GM18520 (cell line): ENCODE results near the gene IFNK.
A peak's percentile ranks its signal among the peaks of the same experiment; 100 is the strongest.

ENCODE experiments used
- ATAC-seq: cut with Tn5 transposase; IDR thresholded peaks from one replicate; pipeline ENCODE4 v1.9.1; 2021; ENCODE audit not compliant: unreplicated experiment

The IFNK gene

DNA sequence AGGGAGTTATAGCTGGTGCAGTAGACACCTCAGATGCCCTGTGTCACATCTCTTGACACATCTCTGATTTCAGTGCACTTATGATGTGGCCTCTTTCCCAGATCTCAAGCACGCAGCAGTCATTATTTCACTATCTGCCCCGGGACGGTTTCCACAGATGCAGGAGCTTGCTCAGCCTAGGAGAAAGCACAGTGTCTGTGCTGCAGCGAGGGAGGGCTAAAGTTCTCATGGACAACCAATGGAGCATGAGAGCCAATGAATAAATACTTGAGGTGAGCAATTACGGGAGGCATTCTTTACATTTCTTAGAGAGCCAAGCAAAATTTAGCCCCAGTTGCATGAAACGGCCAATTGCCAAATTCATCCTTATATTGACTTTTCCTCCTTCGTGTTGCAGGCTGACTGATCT lies 12.9 kb downstream of the IFNK start:
- ATAC-seq = no peak

DNA sequence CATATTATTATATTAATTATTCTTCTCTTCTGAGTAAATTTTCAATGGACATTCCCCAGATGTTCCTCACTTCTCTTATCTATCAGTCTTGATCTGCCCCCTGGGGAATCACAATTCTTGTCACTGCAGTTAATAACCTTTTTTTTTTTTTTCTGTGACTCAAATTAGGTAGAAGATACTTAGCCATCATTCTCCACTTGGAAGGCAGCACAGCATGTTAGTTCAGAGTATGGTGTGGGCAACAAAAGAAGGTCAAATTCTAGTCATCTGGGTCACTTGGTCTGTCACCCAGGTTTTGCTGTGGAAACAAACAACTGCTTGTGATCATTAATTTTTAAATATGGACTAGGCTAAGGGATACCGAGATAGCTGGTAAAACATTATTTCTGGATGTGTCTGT lies 13.7 kb downstream of the IFNK start:
- ATAC-seq = no peak

DNA sequence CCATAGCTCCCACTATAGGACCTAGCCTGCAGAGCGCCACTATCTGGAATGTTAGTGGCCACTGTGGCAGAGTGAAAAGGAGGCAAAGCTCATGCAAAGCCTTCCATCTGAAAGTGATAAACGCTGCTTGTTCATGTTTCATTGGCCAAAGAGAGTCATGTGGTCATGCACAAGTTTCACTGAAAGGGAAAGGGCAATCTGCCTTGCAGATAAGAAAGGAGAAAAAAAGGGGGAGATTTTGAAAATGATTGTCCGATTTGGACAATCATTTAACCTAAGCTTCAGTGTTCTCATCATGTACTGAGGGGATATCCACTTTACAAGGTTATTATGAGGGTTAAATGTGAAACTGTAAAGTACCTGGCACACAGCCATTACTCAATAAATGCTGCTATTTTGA lies 14.6 kb downstream of the IFNK start:
- no peak for ATAC-seq

DNA sequence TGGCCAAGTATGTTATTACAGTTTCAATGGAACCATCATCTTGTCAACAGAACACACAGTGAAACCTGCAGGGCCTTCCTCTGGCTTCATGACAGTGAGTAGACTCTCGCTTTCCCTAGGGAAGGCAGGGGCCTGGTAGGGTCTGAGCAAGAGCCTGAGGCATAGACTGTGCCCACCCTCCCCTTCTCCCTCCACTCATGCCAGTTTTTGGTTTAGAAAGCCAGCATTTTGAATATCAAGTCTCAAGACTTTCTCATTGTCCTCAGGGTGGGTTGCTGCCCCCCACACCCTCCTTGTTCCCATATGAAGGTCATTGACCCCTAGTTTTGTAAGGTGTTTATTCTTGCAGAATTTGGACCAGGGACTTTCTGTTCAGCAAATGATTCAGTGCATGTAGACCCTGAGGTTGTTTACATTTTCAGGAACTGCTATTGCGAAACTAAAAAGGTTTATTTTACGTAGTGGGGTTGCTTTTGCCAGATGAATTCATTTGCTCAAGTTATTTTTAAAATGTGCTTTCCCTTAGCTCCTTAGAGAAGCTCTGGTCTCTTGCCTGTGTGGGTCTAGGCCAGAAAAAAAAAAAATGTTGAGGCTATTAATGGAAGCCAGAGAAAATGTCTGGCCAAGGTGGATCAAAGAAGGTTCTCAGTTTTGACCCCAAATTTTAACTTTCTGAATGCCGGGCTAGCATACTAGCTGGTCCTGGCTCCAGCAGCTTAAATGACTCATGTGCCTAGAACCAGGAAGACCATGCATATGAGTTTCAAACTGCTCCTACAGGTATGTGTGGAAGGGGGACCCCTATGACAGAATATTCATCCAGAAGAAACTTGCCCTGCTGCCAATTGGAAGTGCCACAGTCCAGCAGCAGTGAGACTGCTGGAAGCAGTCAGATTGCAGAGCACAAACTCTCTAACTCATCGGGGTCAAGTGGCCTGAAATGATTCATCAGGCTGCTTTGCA lies 15.7 kb downstream of the IFNK start:
- no peak for ATAC-seq

DNA sequence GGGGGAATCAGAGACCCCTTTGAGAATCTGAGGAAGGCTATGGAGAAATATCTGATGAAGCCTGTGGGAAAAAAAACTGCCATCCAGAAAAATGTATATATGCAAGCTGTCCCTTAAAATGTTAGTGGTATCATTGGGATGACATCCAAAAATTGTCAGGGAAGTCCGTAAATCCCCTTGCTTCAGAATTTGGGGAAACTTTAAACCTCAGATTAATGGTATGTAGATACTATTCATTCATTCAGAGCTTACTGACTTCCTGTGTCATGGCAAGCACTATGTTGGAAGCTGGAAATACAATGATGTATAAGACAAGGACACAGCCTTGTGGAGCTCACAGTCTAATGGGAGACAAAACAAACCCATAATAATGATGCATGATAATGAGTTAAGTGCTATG lies 16.4 kb downstream of the IFNK start:
- ATAC-seq = no peak

DNA sequence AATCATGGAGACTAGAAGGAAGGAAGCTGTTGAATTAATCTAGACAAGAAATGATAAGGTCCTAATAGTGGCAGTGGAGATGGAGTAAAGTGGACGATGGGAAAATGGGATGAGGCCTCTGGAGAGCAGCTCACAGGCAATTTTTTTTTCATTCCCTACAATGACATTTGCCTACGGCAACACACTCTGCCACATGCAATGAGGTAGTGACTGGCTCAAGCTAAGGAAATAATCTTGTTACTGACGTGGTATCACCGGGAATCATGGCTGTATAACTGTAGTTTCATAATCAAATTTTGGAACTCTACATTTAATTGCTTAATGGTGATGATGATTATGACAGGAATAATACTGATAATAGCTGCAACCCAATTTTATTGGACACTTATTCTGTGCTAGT lies 17.6 kb downstream of the IFNK start:
- no peak for ATAC-seq

DNA sequence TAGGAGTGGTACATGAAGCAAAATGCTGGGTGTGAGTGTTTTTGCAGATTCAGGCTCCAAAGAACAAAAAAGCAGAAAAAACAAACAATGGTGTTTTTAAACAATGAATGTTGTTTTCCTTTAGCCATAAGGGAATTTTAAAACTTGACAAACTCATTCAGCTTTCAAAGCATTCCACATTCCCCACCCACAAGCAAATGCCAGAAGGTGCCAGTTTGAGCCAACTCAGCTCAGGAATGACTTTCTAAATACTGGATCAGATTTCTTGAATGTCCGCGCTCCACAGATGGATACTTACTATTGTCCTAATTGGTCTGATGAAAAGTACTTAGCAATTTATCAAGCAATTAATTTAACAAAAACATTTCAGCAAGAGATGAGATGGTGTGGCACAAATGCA lies 18.4 kb downstream of the IFNK start:
- no peak for ATAC-seq

DNA sequence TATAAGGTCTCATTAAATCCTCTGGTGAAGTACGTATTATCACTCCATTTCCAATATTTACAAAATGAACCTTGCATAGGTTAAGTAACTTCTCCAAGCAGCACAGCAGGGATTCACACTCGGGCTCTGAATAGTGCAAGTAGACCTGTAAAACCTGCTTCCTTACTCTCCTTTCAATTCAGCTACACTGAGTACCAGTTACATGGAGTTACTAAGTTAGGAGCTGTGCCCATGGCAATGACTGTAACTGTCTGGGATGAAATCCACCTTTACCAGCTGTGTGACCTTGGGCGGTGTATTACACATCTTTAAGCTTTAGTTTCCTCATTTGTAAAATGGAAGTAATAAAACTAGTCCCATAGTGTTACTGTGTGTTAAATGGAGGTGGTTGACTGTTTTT lies 21.4 kb downstream of the IFNK start:
- no peak for ATAC-seq

DNA sequence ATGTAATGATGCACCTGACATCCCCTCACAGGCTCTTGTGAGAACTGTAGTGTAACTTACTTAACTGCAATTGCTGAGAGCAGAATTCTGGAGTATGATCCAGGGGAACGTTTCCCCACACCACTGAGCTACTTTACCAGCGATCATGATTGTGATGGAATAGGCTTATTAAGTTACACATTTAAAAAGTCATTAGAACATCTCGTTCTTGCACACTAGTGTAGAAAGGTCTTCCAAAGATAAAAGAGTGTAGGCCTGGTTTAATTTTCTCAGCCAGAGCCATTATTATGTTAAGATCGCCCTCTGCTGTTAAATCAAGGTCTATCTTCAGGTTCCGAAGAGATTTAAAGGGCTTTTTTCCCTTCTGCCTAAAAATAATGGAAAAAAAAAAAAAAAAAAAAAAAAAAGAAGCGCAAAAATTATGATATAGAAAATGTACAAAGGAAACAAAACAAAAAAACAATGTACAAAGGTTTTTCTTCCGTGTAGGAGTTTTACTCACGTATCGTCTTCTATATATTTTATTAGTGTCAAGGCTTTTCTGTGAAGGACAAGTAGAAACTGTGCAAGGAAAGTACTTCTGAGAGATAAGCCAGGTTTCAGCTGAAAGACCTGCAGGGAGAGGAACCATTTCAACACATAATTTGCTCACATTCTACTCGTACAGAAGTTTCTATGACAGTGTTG lies 24.1 kb downstream of the IFNK start:
- no peak for ATAC-seq

DNA sequence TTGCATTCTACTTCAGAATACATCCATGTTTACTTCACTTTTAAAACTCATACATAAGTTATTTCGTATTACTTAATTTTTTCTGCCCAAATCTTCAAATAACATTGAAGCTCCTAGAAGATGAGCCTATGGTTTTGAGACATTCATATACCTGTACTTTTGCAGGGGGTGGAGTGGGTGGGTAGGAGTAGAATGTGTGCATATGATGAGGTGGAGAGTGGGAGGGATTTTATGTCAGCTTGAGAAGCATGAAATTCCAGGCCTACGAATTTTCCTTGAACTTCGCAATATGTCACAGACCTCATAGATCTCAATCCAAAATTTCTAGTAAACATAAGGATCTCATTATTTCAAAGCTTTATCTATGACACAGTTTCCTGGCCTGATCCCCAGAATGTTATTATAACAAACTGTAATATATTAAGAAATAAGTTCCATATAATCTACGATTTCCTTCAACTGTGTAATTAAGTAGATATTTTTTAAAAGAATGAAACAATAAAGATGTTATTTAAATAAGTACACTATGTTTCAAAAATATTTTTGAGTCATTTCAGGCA lies 25.2 kb downstream of the IFNK start:
- ATAC-seq = no peak

DNA sequence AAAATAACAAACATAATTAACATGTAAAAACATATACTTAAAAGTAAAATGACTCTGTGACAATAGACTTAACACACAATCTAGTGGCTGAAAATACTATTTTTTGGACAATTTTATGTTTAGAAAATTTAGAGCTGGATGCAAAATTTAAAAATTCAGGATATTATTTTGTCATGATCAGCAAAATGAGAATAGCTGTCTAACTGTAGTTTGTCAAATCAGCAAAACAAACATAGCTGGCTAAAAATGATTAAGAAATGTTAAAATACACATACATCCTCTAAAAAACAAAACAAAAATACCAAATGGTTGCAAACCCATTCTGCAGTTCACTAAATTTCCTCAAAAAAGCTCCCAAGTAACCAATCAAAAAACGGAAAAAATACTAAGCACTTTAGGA lies 30.6 kb downstream of the IFNK start:
- no peak for ATAC-seq

DNA sequence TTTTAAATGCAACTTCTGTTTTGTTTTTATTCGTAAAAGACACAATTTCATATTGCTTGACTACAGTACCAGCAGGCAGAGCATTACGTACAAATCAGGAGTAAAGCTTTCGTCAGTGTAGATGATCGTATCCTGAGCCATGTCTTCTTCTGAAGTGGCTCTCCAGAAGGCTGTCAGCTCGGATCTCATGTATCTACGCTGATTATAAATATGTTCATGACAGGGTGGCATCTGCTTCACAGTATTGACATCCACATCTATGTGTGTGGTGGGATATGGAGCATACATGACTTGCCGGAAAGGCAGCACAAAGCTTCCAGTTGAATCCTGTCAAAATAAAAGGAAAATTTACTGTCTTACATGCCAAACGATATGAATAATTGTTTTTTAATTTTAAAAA lies 32.4 kb downstream of the IFNK start:
- no peak for ATAC-seq

DNA sequence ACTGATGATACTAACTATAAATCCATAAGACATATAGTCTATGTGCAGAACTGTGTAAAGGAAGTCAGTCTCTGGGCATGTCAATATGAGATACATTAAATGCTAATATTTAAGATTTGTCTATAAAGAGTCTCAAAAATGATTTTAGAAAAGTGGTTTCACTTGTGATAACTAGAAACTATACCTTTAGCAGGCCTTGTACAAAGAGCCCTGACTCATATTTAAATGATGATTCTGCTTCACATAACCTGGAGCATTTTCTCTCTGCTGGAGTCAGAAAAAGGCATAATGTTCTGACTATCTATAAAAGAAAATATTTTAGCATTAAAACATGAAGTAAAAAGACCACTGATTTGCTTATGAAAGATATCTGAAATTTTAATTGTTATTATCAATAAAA lies 34.2 kb downstream of the IFNK start:
- no peak for ATAC-seq

DNA sequence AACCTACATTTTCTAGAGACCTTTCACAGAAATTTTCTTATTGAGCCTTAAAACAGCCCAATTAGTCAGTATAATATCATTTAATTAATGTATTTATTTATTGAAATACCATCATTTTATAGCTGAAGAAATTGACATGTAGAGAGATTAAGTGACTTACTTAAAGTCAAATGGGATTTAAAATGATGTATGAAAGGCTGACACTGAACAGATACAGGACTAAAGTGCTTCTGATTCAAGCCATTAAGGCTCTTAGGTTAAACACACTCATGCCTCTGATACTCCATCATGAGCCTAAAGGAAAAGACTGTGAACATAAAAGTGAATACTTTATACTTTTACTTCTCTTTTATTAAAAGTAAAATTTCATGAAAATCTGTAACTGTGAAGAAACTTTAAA lies 36.4 kb downstream of the IFNK start:
- no peak for ATAC-seq

DNA sequence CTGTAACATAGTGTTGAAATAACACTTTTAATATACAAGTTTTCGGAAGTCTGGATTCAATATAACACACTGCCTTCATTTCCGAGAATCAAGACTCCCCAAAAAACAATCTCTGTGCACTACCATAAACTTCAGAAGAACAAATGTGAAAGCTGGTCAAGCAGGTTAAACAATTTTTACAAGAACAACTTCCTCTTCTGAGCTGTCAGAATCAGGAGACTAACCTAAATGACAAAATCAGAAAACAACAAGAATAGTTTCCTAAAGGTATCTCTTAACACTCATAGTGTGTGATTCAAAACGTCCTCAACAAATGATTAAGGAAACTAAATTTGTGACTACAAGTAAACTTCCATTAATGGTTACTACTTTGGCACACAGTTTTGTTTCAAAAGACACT lies 37.6 kb downstream of the IFNK start:
- peak; percentile 57 for ATAC-seq

DNA sequence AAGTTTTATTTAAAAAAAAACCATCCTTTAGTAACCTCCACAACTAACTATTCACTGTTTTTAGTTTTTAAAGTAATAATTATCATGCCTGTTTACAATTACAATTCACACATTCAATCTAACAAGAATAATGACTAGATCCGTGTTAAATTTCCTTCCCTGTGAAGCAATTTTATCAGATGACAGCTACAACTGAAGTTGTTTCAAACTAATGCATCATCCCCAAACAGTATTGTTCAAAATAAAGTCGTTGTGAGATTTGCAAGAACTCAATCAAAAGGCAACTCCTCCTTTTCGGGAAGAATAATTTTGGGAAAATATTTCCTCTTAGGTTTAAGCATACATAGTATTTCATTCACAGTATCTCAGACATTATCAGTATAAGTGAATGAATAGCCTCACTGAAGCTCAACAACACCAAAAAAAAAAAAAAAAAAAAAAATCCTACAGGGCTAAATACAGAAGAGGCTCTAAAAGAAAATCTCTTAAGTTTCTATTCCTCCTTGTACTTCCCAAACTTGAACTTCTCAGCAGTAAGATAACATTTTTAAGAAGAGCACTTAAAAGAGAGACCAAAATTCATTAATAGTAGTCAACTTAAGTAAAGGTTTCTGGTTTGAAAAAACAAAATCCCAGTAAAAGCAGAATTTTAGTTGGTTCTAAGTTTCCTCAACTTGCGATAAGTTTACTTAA lies 39.8 kb downstream of the IFNK start:
- no peak for ATAC-seq

DNA sequence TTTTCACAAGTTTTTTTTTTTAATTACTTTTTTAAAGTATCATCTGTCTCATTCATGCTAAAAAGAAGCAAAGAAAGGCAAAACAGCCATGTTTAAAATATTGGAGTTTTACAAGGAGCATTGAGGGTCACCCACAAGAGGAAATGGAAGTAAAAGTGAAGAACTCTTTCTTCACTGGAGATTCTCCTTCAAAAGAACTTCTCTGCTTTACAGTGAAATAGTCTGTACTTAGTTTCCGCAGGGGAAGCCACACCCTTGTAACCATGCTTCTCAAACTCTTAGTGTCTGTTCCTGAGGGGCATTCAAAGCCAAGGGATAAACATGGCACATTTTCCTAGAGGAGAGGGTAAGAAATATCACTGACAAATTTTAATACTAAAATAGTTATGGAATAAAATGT lies 40.6 kb downstream of the IFNK start:
- ATAC-seq = no peak

DNA sequence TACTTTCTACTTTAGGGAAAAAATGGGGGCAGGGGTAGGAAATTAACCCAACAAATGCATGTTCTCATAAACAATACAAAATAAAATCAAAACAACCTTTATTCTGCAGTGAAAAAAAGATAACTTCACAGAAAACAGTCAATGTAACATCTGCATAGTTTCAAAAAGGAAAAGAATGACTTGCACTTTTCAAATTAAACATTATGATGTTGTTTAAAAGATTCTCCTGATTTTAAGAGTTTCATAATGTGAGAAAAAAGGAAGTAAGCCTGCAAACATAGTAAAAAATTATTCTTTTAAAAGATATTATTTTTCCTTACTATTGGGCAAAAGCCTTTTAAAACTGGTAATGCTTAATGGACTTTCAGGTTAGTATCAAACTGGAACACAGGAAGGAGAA lies 41.6 kb downstream of the IFNK start:
- no peak for ATAC-seq

DNA sequence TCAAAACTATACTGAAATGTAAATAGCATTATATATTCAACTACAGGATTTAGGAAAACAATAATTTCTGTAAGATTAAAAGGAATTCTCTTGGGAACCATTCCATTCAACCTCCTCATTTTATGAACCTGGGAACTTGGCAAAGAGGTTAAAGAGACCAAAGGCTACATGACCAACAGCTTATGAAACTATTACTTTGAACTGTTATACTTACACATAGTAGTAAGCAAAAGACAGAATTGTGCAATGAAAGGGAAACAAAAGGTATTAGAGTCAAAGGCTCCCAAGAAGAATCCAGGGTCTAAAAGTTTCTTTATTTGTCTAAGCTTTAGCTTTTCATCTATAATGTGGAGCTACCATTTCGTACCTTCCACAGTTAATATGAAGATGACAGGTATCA lies 42.0 kb downstream of the IFNK start:
- ATAC-seq = no peak

DNA sequence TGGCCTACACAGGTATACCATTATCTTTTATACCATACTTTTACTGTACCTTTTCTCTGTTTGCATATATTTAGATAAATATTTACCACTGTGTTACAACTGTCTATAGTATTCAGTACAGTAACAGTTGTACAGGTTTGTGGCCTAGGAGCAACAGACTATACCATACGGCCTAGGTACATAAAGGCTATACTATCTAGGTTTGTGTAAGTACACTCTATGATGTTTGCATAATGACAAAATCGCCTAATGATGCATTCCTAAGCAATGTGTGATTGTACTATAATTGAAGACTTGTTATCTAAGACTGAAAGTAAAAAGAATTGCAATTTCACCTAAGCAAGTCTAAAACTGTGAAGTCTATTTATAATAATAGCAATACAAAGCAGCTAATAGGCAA lies 45.3 kb downstream of the IFNK start:
- ATAC-seq = no peak

DNA sequence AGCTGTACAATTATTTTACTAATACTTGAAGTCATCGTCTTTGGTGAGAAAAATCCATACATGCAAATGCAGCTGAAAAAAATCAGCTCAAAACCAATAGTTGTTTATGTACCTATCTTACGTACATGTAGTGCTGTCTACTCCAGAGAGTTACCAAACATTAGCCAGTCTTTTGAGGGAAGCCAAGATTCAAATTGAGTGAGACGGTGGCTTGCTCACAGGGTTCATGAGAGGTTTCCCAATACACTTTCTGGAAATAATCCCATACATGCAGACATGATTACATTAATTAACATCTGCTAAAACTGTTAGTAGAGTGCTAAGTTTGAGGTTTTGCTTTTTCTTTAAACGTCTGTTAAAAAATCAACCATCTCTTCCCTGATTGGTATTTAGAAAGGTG lies 46.9 kb downstream of the IFNK start:
- ATAC-seq = no peak

DNA sequence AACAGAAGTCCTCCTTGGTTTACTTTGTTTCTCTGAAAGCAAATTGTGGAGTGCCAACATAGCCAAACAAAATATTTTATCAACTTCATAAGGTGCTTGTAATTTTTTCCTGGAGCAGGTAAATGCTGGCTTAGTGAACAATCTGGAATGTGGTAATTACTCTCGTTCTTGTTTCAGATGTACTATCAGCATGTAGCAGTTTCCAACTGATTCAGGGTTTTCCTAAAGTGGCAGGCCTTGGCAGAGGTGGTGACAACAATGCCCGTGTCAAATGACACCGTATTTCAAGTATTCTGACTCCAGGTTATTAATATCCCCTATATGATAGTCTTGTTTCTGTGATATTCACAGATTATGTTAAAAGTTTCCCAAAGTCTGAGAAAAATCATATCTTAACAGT lies 48.0 kb downstream of the IFNK start:
- no peak for ATAC-seq
